Activated CD8-positive, alpha-beta memory T cell treated with anti-CD3 and anti-CD28 coated beads for 4 hours (primary cell): ENCODE measurements around the gene PRKAG2.

Source experiments
- DNase-seq, 2 donors: peaks; one replicate each; pipeline ENCODE4 v3.0.0-alpha.2; 2020; ENCODE audit warnings: low read depth in 2 of 2

PRKAG2 gene

DNA sequence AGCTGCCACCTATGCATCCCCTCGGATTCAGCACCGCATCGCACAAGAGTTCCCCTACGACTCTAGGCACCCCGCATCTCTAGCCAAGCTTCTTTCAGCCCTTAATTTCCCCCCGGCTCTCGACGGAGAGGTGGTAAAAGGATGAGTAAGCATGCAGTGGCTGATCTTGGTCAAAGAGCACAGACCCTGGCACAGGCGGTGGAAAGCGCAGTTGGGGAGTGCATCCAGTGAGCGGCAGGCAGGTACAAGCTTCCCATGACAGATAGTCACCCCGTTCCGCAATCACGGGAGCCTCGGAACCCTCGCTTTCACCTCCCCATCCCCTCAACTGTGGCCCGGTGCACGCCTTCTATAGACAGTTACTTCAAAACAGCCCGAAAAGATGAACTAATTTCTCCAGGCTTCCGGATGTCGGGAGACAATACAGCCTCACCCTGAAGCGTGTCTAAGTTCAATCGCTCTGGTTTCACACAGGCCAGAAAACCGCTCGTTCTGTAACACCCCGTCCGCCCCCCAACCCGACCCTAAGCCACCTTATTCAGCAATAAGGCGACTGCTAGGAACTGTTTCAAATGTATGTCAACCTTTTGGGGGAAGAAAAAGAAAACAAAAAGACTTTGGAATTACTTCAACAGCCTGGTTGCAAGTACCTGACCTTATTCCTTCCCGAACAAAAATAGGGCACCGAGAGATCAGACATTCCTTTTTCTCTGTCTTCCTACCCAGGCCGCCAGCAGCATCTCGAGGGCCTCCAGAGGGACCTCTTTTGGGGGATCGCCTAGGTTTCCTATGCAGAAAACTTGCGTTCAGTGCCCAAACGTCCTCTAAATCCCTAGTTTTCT is 358.6 kb downstream of the PRKAG2 start:
- peak; percentile 20 to 36 for DNase-seq

DNA sequence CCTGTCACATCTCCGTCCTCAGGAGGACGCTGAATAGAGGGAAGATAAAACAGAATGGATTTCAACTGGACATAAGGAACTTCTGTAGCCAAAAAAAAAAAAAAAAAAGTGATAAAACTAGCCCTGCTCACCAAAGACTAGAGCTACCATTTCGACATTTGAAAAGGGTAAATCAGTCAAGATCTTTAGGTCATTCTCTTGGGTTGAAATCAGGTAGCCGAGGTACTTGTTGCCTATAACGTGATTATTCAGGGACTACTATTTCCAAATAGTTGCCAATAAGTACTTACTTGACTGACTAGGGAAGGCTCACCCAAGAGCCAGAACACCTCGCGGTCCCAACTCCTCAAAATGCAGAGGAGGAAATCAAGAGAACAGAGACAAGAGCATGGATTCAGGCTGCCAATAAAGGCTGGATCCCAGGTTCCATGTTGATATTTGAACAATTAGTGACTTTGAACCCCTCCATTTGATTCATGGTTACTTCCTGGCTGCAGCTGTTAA is 359.3 kb downstream of the PRKAG2 start:
- no peak for DNase-seq

- no peak for DNase-seq
Measured at GRCh38 chr7:151515276-151515565, 361.7 kb downstream of the PRKAG2 start.

DNA sequence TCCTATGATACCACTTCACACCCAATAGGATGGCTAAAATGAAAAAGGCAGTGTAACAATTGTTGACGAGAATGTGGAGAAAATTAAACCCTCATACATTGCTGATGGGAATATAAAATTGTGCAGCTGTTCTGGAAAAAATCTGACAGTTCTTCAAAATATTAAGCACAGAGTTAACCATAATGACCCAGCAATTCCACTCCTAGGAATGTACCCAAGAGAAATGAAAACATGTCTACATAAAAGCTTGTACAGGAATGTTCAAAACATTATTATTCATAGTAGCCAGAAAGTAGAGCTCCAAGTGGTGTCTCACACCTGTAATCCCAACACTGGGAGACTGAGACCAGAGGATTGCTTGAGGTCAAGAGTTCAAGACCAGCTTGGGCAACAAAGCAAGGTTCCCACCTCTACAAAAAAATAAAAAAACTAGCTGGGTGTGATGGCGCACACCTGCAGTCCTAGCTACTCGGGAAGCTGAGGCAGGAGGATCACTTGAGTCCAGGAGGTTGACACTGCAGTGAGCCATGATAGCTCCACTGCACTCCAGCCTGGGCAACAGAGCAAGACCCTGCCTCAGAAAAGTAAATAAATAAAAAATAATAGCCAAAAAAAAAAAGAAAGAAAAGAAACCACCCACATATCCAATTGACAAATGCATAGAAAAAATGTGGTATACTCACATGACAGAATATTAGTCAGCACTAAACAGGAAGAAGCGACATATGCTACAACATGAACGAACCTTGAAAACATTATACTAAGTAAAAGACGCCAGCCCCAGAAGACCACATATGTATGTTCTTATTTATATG is 362.2 kb downstream of the PRKAG2 start:
- no peak for DNase-seq

DNA sequence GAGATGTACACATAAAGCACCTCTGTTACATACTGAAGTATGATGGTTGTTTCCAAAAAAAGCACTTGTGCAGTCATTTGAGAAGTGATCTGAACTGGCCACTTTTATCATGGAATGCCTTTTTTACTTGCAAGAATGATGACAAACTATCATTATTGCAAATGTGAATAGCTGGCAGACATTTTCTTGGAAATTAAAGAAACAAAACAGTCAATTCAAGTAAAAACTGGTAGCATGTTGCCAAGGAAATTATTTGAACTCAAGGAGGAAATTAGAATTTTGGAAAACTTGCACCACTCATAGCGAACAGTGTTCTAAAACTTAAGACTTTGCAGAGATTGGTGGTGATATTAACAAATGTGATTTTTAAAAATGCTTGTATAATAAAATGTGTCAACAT is 363.8 kb downstream of the PRKAG2 start:
- no peak for DNase-seq

- DNase-seq = no peak
Measured at GRCh38 chr7:151512353-151512752, 364.6 kb downstream of the PRKAG2 start.

DNA sequence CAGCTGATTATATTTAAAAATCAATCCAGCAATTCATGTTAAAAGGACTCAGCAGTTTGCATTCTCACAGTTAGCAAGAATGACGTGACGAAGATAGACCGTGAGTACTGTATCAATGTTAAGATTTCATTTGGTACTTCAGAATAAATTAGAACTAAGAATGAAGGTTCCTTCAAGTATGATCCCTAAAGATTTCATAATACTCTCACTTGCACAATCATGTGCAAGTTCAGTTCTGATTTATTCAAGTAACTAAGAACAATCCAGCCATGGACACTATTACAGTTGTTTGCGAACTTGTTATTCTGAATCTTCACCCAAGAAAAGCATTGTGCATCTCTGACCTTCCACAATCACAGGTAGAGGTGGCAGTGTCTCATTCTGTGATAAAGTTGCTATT is 365.0 kb downstream of the PRKAG2 start:
- no peak for DNase-seq

- no peak for DNase-seq
Measured at GRCh38 chr7:151511270-151511669, 365.6 kb downstream of the PRKAG2 start.

- DNase-seq = no peak
Measured at GRCh38 chr7:151509670-151510333, 367.1 kb downstream of the PRKAG2 start.

DNA sequence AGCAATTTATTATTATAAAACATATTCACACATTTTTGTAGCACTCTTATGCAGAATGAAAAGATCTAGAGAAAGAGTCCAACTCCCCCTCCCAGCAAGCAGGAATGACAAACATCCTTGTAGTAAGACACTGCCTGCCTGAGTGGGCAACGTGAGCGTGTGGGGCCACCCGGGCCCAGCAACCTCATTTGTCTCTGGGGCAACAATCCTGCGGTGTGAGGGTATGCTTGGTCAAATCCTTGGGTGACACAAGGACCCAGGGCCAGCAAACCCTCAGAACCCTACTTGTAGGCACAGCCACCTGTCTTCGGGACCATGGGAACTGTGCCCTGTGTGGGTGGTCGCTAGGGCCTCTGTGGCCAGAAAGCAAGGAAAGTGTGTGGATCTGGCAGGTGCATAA is 367.9 kb downstream of the PRKAG2 start:
- no peak for DNase-seq

- no peak for DNase-seq
Measured at GRCh38 chr7:151507806-151508205, 369.1 kb downstream of the PRKAG2 start.

DNA sequence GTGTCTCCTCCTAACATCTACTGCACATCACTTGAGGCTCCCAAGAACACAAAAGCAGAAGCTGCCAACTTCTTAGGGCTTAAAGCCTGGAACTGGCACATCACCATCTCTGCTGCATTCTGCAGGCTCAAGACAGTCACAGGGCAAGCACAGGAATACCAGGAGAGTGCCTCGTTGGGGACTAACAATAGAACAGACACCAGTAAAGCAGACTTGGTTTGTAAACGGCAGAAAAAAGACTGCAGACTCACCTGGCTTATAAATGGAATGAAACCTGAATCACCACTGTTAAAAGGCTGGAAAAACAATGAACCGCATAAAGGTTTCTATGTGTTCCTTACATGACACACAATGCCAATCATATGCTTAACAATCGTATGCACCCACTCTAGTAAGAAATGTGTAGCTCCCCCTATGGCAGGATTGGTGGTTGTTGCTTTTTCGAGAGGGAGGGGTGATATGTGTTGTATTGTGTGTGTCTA is 370.0 kb downstream of the PRKAG2 start:
- no peak for DNase-seq
